HepG2 (cell line): Measurements from ENCODE around the gene FIBP. TPM values are rescaled to one million over a fixed set of nuclear protein-coding genes. Genes with fewer than 3 reads are reported as not detected.
A peak's percentile ranks its signal among the peaks of the same experiment; 100 is the strongest.

Source experiments
- BRCA1 ChIP-seq: sonication (generic); formaldehyde crosslinking; IDR thresholded peaks from 2 replicates; pipeline ENCODE4 v1.4.0; 2020; ENCODE audit warnings: missing genetic modification reagents
- ELF3 ChIP-seq: IDR thresholded peaks from 2 replicates; pipeline ENCODE4 v1.6.1; 2016; ENCODE audit warnings: missing genetic modification reagents, missing compliant biosample characterization
- ETV5 ChIP-seq: IDR thresholded peaks from 2 replicates; pipeline ENCODE4 v1.6.1; 2018; ENCODE audit warnings: missing biosample characterization, missing genetic modification reagents, inconsistent platforms, borderline replicate concordance
- FOXA1 ChIP-seq, 2 experiments: fragments of 450-650 bp in 1 of 2; sonication (generic) in 1 of 2; formaldehyde crosslinking in 1 of 2; IDR thresholded peaks; 2 replicates each; pipeline versions ENCODE4 v1.4.0 to v1.6.1; 2016 to 2020; ENCODE audit warnings: missing genetic modification reagents in 1 of 2
- HNF4G ChIP-seq, 2 experiments: sonication (generic) in 1 of 2; formaldehyde crosslinking in 1 of 2; IDR thresholded peaks; 2 replicates each; pipeline versions ENCODE4 v1.4.0 to v1.6.1; 2011 to 2020; ENCODE audit warnings: borderline replicate concordance in 2 of 2, low read depth in 2 of 2, mild to moderate bottlenecking in 2 of 2, low read length in 1 of 2, missing genetic modification reagents in 1 of 2, moderate library complexity in 1 of 2
- ZFX ChIP-seq: sonication (generic); formaldehyde crosslinking; IDR thresholded peaks from 2 replicates; pipeline ENCODE4 v1.4.0; 2020; ENCODE audit warnings: mild to moderate bottlenecking, low read depth, missing genetic modification reagents, moderate library complexity
- polyA plus RNA-seq, 8 experiments: library from polyadenylated mRNA; depleted of rRNA in 3 of 8; stranded (reverse) in 7 of 8; unstranded in 1 of 8; fragments of >200 nt; fragmentation: Illumina TruSeq in 4 of 8; extraction: Trizol in 4 of 8; gene quantifications; 2 replicates each; pipeline versions ENCODE4 v1.2.1 to v1.2.3, GENCODE V29; 2011 to 2016; ENCODE audit warnings: low read depth in 4 of 8, missing spikeins in 1 of 8, mixed read lengths in 1 of 8; ENCODE audit not compliant: insufficient read depth in 1 of 8
- total RNA-seq, 5 experiments: library from RNA; depleted of rRNA; stranded (reverse); fragments of >200 nt; fragmentation: Illumina TruSeq; extraction: Trizol; gene quantifications; 2 replicates each; pipeline ENCODE4 v1.2.3, GENCODE V29; 2016; ENCODE audit warnings: low read depth in 1 of 5
- TF ChIP-seq, protein P1 (sequence below): sonication (generic); formaldehyde crosslinking; IDR thresholded peaks from 2 replicates; pipeline ENCODE4 v1.4.0; 2020; ENCODE audit warnings: missing genetic modification reagents
- TF ChIP-seq, protein P2 (sequence below): sonication (generic); formaldehyde crosslinking; IDR thresholded peaks from 2 replicates; pipeline ENCODE4 v1.4.0; 2020; ENCODE audit warnings: missing genetic modification reagents, borderline replicate concordance
- TF ChIP-seq, protein P3 (sequence below): IDR thresholded peaks from 2 replicates; pipeline ENCODE4 v1.6.1; 2018; ENCODE audit warnings: missing genetic modification reagents, mild to moderate bottlenecking, missing compliant biosample characterization
- TF ChIP-seq, protein P4 (sequence below): sonication (generic); formaldehyde crosslinking; IDR thresholded peaks from 2 replicates; pipeline ENCODE4 v1.5.1; 2020; ENCODE audit warnings: missing genetic modification reagents, mild to moderate bottlenecking, borderline replicate concordance
- TF ChIP-seq, protein P5 (sequence below): sonication (generic); formaldehyde crosslinking; IDR thresholded peaks from 2 replicates; pipeline ENCODE4 v1.8.1; 2023; ENCODE audit warnings: mild to moderate bottlenecking, missing genetic modification reagents
- TF ChIP-seq, protein P6 (sequence below): sonication (generic); formaldehyde crosslinking; IDR thresholded peaks from 2 replicates; pipeline ENCODE4 v1.4.0; 2020; ENCODE audit warnings: mild to moderate bottlenecking, missing genetic modification reagents

The FIBP gene
- total and polyA plus RNA-seq, 2 of the 13 experiments (the other 11 are each of a cell fraction or from before 2014, with no cell fraction given): 42.9 to 62.1 TPM

DNA sequence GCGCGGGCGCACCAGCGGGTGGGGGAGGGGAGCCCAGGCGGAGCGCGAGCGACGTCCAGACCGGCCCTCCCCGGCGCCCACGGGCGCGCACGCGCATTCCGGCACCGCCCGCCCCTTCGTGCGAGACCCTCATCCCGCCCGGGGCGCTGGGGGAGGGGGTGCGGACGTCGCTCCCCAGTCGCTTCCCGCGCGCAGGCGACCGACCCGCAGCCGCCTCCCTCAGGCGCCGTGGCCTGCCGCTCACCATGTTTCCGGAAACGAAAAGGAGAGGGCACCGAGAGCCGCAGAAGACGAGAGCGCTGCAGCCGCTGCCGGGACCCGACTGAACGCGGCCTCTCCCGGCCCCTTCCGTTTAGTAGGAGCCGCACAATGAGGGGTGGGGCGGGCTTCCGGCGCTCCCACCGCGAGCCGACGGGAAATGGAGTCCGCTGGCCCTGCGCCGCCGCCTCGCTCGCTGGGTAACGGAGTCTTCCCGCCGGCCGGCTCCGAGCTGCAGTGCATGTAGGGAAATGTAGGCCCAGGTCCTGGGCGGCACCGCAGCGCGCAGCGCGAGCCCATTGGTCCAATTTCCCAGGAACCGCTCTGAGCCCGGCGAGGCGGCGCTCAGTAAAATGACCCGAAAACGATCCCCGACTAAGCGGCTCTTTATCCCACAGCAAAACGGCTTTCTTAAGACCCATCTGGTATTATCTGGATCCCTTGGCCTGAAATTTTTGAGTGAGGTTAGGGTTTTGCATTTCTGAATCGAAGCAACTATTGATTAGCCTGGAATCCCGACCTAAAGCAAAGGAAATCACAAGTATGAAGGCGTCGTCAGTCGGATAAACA is 30.2 kb downstream of the FIBP start, which contains the start of gene CFL1 (continued):
- TF ChIP-seq, protein P1, sequence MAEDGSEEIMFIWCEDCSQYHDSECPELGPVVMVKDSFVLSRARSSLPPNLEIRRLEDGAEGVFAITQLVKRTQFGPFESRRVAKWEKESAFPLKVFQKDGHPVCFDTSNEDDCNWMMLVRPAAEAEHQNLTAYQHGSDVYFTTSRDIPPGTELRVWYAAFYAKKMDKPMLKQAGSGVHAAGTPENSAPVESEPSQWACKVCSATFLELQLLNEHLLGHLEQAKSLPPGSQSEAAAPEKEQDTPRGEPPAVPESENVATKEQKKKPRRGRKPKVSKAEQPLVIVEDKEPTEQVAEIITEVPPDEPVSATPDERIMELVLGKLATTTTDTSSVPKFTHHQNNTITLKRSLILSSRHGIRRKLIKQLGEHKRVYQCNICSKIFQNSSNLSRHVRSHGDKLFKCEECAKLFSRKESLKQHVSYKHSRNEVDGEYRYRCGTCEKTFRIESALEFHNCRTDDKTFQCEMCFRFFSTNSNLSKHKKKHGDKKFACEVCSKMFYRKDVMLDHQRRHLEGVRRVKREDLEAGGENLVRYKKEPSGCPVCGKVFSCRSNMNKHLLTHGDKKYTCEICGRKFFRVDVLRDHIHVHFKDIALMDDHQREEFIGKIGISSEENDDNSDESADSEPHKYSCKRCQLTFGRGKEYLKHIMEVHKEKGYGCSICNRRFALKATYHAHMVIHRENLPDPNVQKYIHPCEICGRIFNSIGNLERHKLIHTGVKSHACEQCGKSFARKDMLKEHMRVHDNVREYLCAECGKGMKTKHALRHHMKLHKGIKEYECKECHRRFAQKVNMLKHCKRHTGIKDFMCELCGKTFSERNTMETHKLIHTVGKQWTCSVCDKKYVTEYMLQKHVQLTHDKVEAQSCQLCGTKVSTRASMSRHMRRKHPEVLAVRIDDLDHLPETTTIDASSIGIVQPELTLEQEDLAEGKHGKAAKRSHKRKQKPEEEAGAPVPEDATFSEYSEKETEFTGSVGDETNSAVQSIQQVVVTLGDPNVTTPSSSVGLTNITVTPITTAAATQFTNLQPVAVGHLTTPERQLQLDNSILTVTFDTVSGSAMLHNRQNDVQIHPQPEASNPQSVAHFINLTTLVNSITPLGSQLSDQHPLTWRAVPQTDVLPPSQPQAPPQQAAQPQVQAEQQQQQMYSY (CRISPR knock-in tag): no peak
- peak; percentile 81 for TF ChIP-seq ETV5 (CRISPR knock-in tag)
- TF ChIP-seq ZFX (CRISPR knock-in tag): peak; percentile 85
- no peak for TF ChIP-seq HNF4G (IDR thresholded peaks at IDR 0.05; ENCODE audit: borderline replicate concordance, low read depth, low read length)
- no peak for TF ChIP-seq HNF4G (CRISPR knock-in tag; IDR thresholded peaks at IDR 0.05; ENCODE audit: borderline replicate concordance, low read depth)
- TF ChIP-seq BRCA1: no peak
- TF ChIP-seq, protein P2, sequence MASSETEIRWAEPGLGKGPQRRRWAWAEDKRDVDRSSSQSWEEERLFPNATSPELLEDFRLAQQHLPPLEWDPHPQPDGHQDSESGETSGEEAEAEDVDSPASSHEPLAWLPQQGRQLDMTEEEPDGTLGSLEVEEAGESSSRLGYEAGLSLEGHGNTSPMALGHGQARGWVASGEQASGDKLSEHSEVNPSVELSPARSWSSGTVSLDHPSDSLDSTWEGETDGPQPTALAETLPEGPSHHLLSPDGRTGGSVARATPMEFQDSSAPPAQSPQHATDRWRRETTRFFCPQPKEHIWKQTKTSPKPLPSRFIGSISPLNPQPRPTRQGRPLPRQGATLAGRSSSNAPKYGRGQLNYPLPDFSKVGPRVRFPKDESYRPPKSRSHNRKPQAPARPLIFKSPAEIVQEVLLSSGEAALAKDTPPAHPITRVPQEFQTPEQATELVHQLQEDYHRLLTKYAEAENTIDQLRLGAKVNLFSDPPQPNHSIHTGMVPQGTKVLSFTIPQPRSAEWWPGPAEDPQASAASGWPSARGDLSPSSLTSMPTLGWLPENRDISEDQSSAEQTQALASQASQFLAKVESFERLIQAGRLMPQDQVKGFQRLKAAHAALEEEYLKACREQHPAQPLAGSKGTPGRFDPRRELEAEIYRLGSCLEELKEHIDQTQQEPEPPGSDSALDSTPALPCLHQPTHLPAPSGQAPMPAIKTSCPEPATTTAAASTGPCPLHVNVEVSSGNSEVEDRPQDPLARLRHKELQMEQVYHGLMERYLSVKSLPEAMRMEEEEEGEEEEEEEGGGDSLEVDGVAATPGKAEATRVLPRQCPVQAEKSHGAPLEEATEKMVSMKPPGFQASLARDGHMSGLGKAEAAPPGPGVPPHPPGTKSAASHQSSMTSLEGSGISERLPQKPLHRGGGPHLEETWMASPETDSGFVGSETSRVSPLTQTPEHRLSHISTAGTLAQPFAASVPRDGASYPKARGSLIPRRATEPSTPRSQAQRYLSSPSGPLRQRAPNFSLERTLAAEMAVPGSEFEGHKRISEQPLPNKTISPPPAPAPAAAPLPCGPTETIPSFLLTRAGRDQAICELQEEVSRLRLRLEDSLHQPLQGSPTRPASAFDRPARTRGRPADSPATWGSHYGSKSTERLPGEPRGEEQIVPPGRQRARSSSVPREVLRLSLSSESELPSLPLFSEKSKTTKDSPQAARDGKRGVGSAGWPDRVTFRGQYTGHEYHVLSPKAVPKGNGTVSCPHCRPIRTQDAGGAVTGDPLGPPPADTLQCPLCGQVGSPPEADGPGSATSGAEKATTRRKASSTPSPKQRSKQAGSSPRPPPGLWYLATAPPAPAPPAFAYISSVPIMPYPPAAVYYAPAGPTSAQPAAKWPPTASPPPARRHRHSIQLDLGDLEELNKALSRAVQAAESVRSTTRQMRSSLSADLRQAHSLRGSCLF (CRISPR knock-in tag): no peak
- TF ChIP-seq, protein P3, sequence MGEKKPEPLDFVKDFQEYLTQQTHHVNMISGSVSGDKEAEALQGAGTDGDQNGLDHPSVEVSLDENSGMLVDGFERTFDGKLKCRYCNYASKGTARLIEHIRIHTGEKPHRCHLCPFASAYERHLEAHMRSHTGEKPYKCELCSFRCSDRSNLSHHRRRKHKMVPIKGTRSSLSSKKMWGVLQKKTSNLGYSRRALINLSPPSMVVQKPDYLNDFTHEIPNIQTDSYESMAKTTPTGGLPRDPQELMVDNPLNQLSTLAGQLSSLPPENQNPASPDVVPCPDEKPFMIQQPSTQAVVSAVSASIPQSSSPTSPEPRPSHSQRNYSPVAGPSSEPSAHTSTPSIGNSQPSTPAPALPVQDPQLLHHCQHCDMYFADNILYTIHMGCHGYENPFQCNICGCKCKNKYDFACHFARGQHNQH (CRISPR knock-in tag): peak; percentile 83
- TF ChIP-seq FOXA1 (IDR thresholded peaks at IDR 0.05): no peak
- no peak for TF ChIP-seq FOXA1 (CRISPR knock-in tag; IDR thresholded peaks at IDR 0.05)
- TF ChIP-seq, protein P4, sequence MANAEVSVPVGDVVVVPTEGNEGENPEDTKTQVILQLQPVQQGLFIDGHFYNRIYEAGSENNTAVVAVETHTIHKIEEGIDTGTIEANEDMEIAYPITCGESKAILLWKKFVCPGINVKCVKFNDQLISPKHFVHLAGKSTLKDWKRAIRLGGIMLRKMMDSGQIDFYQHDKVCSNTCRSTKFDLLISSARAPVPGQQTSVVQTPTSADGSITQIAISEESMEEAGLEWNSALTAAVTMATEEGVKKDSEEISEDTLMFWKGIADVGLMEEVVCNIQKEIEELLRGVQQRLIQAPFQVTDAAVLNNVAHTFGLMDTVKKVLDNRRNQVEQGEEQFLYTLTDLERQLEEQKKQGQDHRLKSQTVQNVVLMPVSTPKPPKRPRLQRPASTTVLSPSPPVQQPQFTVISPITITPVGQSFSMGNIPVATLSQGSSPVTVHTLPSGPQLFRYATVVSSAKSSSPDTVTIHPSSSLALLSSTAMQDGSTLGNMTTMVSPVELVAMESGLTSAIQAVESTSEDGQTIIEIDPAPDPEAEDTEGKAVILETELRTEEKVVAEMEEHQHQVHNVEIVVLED (CRISPR knock-in tag): peak; percentile 91
- TF ChIP-seq, protein P5, sequence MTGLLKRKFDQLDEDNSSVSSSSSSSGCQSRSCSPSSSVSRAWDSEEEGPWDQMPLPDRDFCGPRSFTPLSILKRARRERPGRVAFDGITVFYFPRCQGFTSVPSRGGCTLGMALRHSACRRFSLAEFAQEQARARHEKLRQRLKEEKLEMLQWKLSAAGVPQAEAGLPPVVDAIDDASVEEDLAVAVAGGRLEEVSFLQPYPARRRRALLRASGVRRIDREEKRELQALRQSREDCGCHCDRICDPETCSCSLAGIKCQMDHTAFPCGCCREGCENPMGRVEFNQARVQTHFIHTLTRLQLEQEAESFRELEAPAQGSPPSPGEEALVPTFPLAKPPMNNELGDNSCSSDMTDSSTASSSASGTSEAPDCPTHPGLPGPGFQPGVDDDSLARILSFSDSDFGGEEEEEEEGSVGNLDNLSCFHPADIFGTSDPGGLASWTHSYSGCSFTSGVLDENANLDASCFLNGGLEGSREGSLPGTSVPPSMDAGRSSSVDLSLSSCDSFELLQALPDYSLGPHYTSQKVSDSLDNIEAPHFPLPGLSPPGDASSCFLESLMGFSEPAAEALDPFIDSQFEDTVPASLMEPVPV (CRISPR knock-in tag): no peak
- TF ChIP-seq ELF3 (CRISPR knock-in tag): peak; percentile 82
- TF ChIP-seq, protein P6, sequence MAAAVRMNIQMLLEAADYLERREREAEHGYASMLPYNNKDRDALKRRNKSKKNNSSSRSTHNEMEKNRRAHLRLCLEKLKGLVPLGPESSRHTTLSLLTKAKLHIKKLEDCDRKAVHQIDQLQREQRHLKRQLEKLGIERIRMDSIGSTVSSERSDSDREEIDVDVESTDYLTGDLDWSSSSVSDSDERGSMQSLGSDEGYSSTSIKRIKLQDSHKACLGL (CRISPR knock-in tag): peak; percentile 80
